HCT116 (cell line): ENCODE data around the gene AFAP1. TPM values are rescaled to one million over a fixed set of nuclear protein-coding genes. Genes with fewer than 3 reads are reported as not detected.

Source experiments
- ATAC-seq: fragments of 200-7000 bp; cut with Tn5 transposase; 2 replicates; pipeline ENCODE4 v1.9.1; 2020; ENCODE audit warnings: mild to moderate bottlenecking, moderate library complexity
- BruUV-seq: library from RNA; stranded (reverse); fragments of 400-500 nt; replicated peaks from 2 replicates; lab custom pipeline; 2021; lab: Mats Ljungman, UMichigan
- CTCF ChIA-PET: fragments of 300-600 bp; sonication (Branson Sonifier 250); formaldehyde crosslinking; loops from one replicate; lab custom pipeline; 2021; ENCODE audit warnings: antibody characterized with exemption; lab: Charles Lee
- POLR2A ChIA-PET: fragments of 300-600, 350-600 bp; sonication (Branson Sonifier 250); formaldehyde crosslinking; loops from one replicate; lab custom pipeline; 2021; ENCODE audit warnings: antibody characterized with exemption; lab: Charles Lee
- RAD21 ChIA-PET, 2 experiments: fragments of 300-600 bp; sonication (Branson Sonifier 250); formaldehyde crosslinking; loops; one replicate each; lab custom pipeline; 2023; ENCODE audit warnings: low total read pairs in 2 of 2; ENCODE audit not compliant: uncharacterized antibody in 2 of 2, unreplicated experiment in 2 of 2, low non-redundant PET in 1 of 2; lab: Charles Lee
- DNase-seq: peaks from one replicate; pipeline ENCODE4 v3.0.0-alpha.2; 2010; ENCODE audit warnings: low read depth, low spot score
- H2AFZ ChIP-seq: fragments of 200-600 bp; shearing (Covaris generic), sonication (generic); 2 replicates; pipeline ENCODE4 v1.6.1; 2017; ENCODE audit warnings: low read depth, mixed run types, mixed read lengths, antibody characterized with exemption, low read length; ENCODE audit not compliant: poor library complexity, severe bottlenecking
- H3K27ac ChIP-seq: 2 replicates; pipeline ENCODE4 v1.5.1; 2012; ENCODE audit warnings: low read depth, low read length
- H3K27me3 ChIP-seq: fragments of 200-600 bp; sonication (generic); 2 replicates; pipeline ENCODE4 v1.6.1; 2016; ENCODE audit warnings: mixed run types, low read length, mixed read lengths; ENCODE audit not compliant: insufficient read depth
- H3K36me3 ChIP-seq, 2 experiments: fragments of 200-500 bp in 1 of 2; fragments of 200-600 bp in 1 of 2; sonication (Bioruptor generic) in 1 of 2; sonication (generic) in 1 of 2; 2 replicates each; pipeline versions ENCODE4 v1.5.1 to v1.6.1; 2014 to 2016; ENCODE audit warnings: low read length in 2 of 2, inconsistent platforms in 1 of 2, mixed read lengths in 1 of 2, mixed run types in 1 of 2; ENCODE audit not compliant: insufficient read depth in 2 of 2, control insufficient read depth in 1 of 2
- H3K4me1 ChIP-seq, 2 experiments: fragments of 200-600 bp in 1 of 2; sonication (generic) in 1 of 2; 2 replicates each; pipeline versions ENCODE4 v1.5.1 to v1.6.1; 2012 to 2017; ENCODE audit warnings: low read length in 2 of 2, inconsistent platforms in 1 of 2, mild to moderate bottlenecking in 1 of 2, mixed read lengths in 1 of 2, mixed run types in 1 of 2, moderate library complexity in 1 of 2; ENCODE audit not compliant: insufficient read depth in 2 of 2, control insufficient read depth in 1 of 2
- H3K4me2 ChIP-seq: fragments of 200-600 bp; sonication (generic); 2 replicates; pipeline ENCODE4 v1.6.1; 2017; ENCODE audit warnings: mixed run types, low read length, mixed read lengths
- H3K4me3 ChIP-seq, 2 experiments: fragments of 200-600 bp in 1 of 2; sonication (generic) in 1 of 2; replicated peaks in 1 of 2; 2 replicates each; pipeline ENCODE4 v1.5.1; 2011 to 2016; ENCODE audit warnings: low read length in 2 of 2, control low read depth in 1 of 2, low read depth in 1 of 2, mild to moderate bottlenecking in 1 of 2, mixed read lengths in 1 of 2, mixed run types in 1 of 2
- H3K79me2 ChIP-seq: fragments of 200-600 bp; sonication (generic); 2 replicates; pipeline ENCODE4 v1.6.1; 2017; ENCODE audit warnings: mild to moderate bottlenecking, mixed run types, low read length, moderate library complexity, mixed read lengths; ENCODE audit not compliant: insufficient read depth
- H3K9ac ChIP-seq: fragments of 200-600 bp; sonication (generic); 2 replicates; pipeline ENCODE4 v1.6.1; 2016; ENCODE audit warnings: low read length, mixed read lengths
- H3K9me2 ChIP-seq: fragments of 200-600 bp; sonication (generic), shearing (Covaris generic); 2 replicates; pipeline ENCODE4 v1.6.1; 2017; ENCODE audit warnings: mixed run types, mild to moderate bottlenecking, moderate library complexity; ENCODE audit not compliant: insufficient read depth
- H3K9me3 ChIP-seq, 2 experiments: fragments of 200-500 bp in 1 of 2; fragments of 200-600 bp in 1 of 2; sonication (Bioruptor generic) in 1 of 2; sonication (generic) in 1 of 2; 2 replicates each; pipeline ENCODE4 v1.6.1; 2014 to 2017; ENCODE audit warnings: low read length in 2 of 2, mixed read lengths in 2 of 2, inconsistent platforms in 1 of 2, low read depth in 1 of 2, mild to moderate bottlenecking in 1 of 2, mixed run types in 1 of 2, moderate library complexity in 1 of 2; ENCODE audit not compliant: control insufficient read depth in 1 of 2, insufficient read depth in 1 of 2
- H4K20me1 ChIP-seq: fragments of 200-600 bp; sonication (generic), shearing (Covaris generic); 2 replicates; pipeline ENCODE4 v1.6.1; 2017; ENCODE audit warnings: mixed run types, mild to moderate bottlenecking, moderate library complexity; ENCODE audit not compliant: insufficient read depth
- CEBPB ChIP-seq: IDR thresholded peaks from 2 replicates; pipeline ENCODE4 v1.6.1; 2012; ENCODE audit warnings: low read depth
- EGR1 ChIP-seq: IDR thresholded peaks from 2 replicates; pipeline ENCODE4 v1.6.1; 2012; ENCODE audit warnings: low read depth
- ELF1 ChIP-seq: IDR thresholded peaks from 2 replicates; pipeline ENCODE4 v1.6.1; 2012; ENCODE audit warnings: low read depth, borderline replicate concordance
- MAX ChIP-seq: IDR thresholded peaks from 2 replicates; pipeline ENCODE4 v1.6.1; 2012
- POLR2A ChIP-seq: IDR thresholded peaks from 2 replicates; pipeline ENCODE4 v1.7.0; 2011; ENCODE audit warnings: borderline replicate concordance; ENCODE audit not compliant: insufficient read depth, insufficient read length; ENCODE audit errors: extremely low read depth
- POLR2AphosphoS5 ChIP-seq: IDR thresholded peaks from 2 replicates; pipeline ENCODE4 v1.6.1; 2011; ENCODE audit warnings: mild to moderate bottlenecking, low read depth, low read length, moderate library complexity
- SRF ChIP-seq: IDR thresholded peaks from 2 replicates; pipeline ENCODE4 v1.6.1; 2012; ENCODE audit warnings: low read depth
- TCF7L2 ChIP-seq: IDR thresholded peaks from 2 replicates; pipeline ENCODE4 v1.7.0; 2011; ENCODE audit warnings: borderline replicate concordance, inconsistent platforms; ENCODE audit not compliant: insufficient read depth, insufficient read length; ENCODE audit errors: extremely low read depth
- ZBTB33 ChIP-seq: IDR thresholded peaks from 2 replicates; pipeline ENCODE4 v1.6.1; 2011; ENCODE audit warnings: mild to moderate bottlenecking, low read length, moderate library complexity; ENCODE audit not compliant: insufficient replicate concordance; ENCODE audit errors: extremely low read depth
- intact Hi-C: fragments of 100-400 bp; cut with micrococcal nuclease; formaldehyde crosslinking; loops from 2 replicates; pipeline ENCODE4 v1.10.0; 2022
- total RNA-seq: library from RNA; stranded (reverse); gene quantifications from one replicate; pipeline ENCODE4 v1.2.1, GENCODE V29; 2021; ENCODE audit not compliant: unreplicated experiment
- TF ChIP-seq, protein P1 (sequence below), 3 experiments: fragments of 200-600 bp in 1 of 3; sonication (generic) in 1 of 3; IDR thresholded peaks in 2 of 3; conservative IDR thresholded peaks in 1 of 3; 2 replicates each; pipeline ENCODE4 v1.5.1; 2012 to 2017; ENCODE audit warnings: low read depth in 2 of 3, low read length in 2 of 3, antibody characterized with exemption in 1 of 3, borderline replicate concordance in 1 of 3, control low read depth in 1 of 3, mild to moderate bottlenecking in 1 of 3, mixed read lengths in 1 of 3, mixed run types in 1 of 3, moderate library complexity in 1 of 3; ENCODE audit not compliant: insufficient read depth in 1 of 3

The AFAP1 gene
- total RNA-seq, 1 experiment from 2014 or later = 19.4 TPM

DNA sequence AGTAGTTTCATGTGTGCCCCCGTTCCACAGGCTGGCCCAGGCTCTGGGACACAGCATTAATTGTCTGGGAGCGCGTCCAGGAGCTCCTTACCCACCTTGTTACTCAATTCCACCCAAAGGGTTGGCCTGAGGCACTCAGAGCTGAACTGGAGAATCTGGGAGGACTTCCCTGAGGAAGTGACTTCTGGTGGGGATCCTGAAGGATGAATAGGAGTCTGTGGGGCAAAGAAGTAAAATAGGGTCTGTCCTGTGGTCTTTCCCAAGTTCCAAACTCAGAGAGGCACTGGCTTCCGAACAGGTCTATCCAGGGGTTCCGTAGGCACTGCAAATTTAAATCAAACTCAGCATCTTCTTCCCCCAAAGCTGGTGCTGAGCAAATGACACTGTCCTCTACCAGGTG is 204.3 kb downstream of the AFAP1 start:
- Histone ChIP-seq H3K27ac (no peak overlapping the region), H3K27me3 (no peaks in the 10 kb centered on the region), H3K36me3 (no peaks in the 10 kb centered on the region), H3K9me3 (no peaks in the 10 kb centered on the region), H3K9me2 (no peaks in the 10 kb centered on the region), H2AFZ (no peak overlapping the region), H4K20me1 (no peaks in the 10 kb centered on the region), H3K4me2 (no peak overlapping the region), H3K4me3 (no peak overlapping the region), H3K4me1 (no peaks in the 10 kb centered on the region), H3K9ac (no peak overlapping the region), H3K79me2 (no peaks in the 10 kb centered on the region)
- BruUV-seq = no TSS peak
- intact Hi-C loops = no loop called here
- TF ChIP-seq EGR1 (no peak), TCF7L2 (no peak), POLR2A (no peak), ELF1 (no peak), POLR2AphosphoS5 (no peak), CEBPB (no peak), MAX (no peak), ZBTB33 (no peak), SRF (no peak)
- TF ChIP-seq, protein P1, sequence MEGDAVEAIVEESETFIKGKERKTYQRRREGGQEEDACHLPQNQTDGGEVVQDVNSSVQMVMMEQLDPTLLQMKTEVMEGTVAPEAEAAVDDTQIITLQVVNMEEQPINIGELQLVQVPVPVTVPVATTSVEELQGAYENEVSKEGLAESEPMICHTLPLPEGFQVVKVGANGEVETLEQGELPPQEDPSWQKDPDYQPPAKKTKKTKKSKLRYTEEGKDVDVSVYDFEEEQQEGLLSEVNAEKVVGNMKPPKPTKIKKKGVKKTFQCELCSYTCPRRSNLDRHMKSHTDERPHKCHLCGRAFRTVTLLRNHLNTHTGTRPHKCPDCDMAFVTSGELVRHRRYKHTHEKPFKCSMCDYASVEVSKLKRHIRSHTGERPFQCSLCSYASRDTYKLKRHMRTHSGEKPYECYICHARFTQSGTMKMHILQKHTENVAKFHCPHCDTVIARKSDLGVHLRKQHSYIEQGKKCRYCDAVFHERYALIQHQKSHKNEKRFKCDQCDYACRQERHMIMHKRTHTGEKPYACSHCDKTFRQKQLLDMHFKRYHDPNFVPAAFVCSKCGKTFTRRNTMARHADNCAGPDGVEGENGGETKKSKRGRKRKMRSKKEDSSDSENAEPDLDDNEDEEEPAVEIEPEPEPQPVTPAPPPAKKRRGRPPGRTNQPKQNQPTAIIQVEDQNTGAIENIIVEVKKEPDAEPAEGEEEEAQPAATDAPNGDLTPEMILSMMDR (IDR thresholded peaks at IDR 0.05 in 2 of 3, conservative IDR thresholded peaks at IDR 0.05 in 1 of 3; ENCODE audit: borderline replicate concordance in 1 of 3, insufficient read depth in 1 of 3, low read depth in 2 of 3, low read length in 2 of 3) = no peak
- CTCF ChIA-PET = no interaction called here
- no peak for ATAC-seq
- RAD21 ChIA-PET = no interaction called here
- POLR2A ChIA-PET = no interaction called here
- no peak for DNase-seq
